A673 (cell line): ENCODE data around the gene ALG8.

Experiments
- EZH2 ChIP-seq: fragments of 200-600 bp; sonication (generic); IDR thresholded peaks from 2 replicates; pipeline ENCODE4 v1.6.1; 2017; ENCODE audit warnings: borderline replicate concordance, low read depth, mild to moderate bottlenecking, mixed read lengths, antibody characterized with exemption, low read length; ENCODE audit not compliant: poor library complexity, severe bottlenecking
- TF ChIP-seq, protein P1 (sequence below): fragments of 300-800, 200-600 bp; sonication (generic); conservative IDR thresholded peaks from 2 replicates; pipeline ENCODE4 v1.5.1; 2017; ENCODE audit warnings: low read depth, mild to moderate bottlenecking, antibody characterized with exemption, low read length, moderate library complexity, mixed read lengths

DNA sequence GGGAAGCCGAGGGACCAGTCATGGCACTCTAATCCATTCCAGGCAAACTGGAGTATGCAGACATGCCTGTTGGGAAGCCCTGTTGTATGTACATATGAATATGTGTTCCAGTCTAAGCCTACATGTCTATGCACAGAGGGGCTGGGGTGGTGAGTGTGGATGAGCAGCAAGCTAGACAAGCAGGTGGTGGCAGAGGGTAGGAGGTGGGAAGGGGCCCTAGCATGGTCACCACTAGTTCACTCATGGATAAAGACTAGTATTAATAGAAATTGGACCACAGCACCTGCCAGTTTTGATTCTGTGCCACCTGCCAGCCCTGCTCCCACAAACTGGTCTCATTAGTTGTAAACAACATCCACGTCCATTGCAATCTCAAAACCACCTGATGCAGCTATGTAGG lies 74.2 kb downstream of the ALG8 start:
- no peak for TF ChIP-seq EZH2
- TF ChIP-seq, protein P1, sequence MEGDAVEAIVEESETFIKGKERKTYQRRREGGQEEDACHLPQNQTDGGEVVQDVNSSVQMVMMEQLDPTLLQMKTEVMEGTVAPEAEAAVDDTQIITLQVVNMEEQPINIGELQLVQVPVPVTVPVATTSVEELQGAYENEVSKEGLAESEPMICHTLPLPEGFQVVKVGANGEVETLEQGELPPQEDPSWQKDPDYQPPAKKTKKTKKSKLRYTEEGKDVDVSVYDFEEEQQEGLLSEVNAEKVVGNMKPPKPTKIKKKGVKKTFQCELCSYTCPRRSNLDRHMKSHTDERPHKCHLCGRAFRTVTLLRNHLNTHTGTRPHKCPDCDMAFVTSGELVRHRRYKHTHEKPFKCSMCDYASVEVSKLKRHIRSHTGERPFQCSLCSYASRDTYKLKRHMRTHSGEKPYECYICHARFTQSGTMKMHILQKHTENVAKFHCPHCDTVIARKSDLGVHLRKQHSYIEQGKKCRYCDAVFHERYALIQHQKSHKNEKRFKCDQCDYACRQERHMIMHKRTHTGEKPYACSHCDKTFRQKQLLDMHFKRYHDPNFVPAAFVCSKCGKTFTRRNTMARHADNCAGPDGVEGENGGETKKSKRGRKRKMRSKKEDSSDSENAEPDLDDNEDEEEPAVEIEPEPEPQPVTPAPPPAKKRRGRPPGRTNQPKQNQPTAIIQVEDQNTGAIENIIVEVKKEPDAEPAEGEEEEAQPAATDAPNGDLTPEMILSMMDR, result no peak
